Ishikawa (cell line): ENCODE measurements around the gene FSIP1.
A peak's percentile ranks its signal among the peaks of the same experiment; 100 is the strongest.

Source experiments
- CEBPB ChIP-seq: IDR thresholded peaks from 2 replicates; pipeline ENCODE4 v1.6.1; 2012
- CREB1 ChIP-seq: IDR thresholded peaks from 2 replicates; pipeline ENCODE4 v1.6.1; 2012; ENCODE audit warnings: low read depth
- EGR1 ChIP-seq: IDR thresholded peaks from 2 replicates; pipeline ENCODE4 v1.6.1; 2012
- EP300 ChIP-seq: IDR thresholded peaks from 2 replicates; pipeline ENCODE4 v1.6.1; 2012; ENCODE audit warnings: borderline replicate concordance
- FOXM1 ChIP-seq: IDR thresholded peaks from 2 replicates; pipeline ENCODE4 v1.6.1; 2012; ENCODE audit warnings: low read depth, borderline replicate concordance
- MAX ChIP-seq: IDR thresholded peaks from 2 replicates; pipeline ENCODE4 v1.6.1; 2012
- NFIC ChIP-seq: IDR thresholded peaks from 2 replicates; pipeline ENCODE4 v1.6.1; 2012
- RAD21 ChIP-seq: IDR thresholded peaks from 2 replicates; pipeline ENCODE4 v1.6.1; 2012; ENCODE audit warnings: low read depth
- TAF1 ChIP-seq: IDR thresholded peaks from 2 replicates; pipeline ENCODE4 v1.6.1; 2012; ENCODE audit warnings: low read depth, mild to moderate bottlenecking
- TCF12 ChIP-seq: IDR thresholded peaks from 2 replicates; pipeline ENCODE4 v1.6.1; 2012; ENCODE audit warnings: low read depth
- TEAD4 ChIP-seq: IDR thresholded peaks from 2 replicates; pipeline ENCODE4 v1.6.1; 2012
- USF1 ChIP-seq: IDR thresholded peaks from 2 replicates; pipeline ENCODE4 v1.6.1; 2012
- YY1 ChIP-seq: IDR thresholded peaks from 2 replicates; pipeline ENCODE4 v1.6.1; 2012; ENCODE audit warnings: low read depth
- ZBTB7A ChIP-seq: IDR thresholded peaks from 2 replicates; pipeline ENCODE4 v1.6.1; 2012; ENCODE audit warnings: low read depth
- TF ChIP-seq, protein P1 (sequence below): IDR thresholded peaks from 2 replicates; pipeline ENCODE4 v1.6.1; 2012; ENCODE audit warnings: low read depth, mild to moderate bottlenecking

The FSIP1 gene

DNA sequence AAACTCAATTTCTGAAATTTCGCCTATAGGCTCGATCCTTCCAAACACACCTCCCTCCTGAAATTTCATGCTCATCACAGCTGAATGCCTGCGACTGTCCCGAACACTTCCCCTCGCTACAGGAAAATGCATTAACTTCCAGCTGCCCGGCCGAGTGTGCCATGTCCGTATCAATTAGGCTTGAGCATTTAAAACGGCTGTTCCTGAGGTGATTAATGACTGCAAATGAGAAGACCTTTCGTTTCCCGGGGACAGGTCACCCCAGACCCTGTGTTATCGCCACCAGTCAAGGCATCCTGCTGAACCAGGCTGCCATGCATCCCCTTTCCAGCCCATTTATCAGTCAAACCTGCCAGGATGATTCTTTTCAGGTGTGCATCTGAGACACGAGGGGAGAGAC is 138.5 kb downstream of the FSIP1 start:
- 0 out of 2 replicates have a peak, but pooled peaks have one; percentile 41 for TF ChIP-seq TCF12
- no peak for TF ChIP-seq CREB1
- TF ChIP-seq EGR1 = no peak
- 0 out of 2 replicates have a peak, but pooled peaks have one; percentile 26 for TF ChIP-seq FOXM1
- TF ChIP-seq EP300 = peak; percentile 52
- TF ChIP-seq, protein P1, sequence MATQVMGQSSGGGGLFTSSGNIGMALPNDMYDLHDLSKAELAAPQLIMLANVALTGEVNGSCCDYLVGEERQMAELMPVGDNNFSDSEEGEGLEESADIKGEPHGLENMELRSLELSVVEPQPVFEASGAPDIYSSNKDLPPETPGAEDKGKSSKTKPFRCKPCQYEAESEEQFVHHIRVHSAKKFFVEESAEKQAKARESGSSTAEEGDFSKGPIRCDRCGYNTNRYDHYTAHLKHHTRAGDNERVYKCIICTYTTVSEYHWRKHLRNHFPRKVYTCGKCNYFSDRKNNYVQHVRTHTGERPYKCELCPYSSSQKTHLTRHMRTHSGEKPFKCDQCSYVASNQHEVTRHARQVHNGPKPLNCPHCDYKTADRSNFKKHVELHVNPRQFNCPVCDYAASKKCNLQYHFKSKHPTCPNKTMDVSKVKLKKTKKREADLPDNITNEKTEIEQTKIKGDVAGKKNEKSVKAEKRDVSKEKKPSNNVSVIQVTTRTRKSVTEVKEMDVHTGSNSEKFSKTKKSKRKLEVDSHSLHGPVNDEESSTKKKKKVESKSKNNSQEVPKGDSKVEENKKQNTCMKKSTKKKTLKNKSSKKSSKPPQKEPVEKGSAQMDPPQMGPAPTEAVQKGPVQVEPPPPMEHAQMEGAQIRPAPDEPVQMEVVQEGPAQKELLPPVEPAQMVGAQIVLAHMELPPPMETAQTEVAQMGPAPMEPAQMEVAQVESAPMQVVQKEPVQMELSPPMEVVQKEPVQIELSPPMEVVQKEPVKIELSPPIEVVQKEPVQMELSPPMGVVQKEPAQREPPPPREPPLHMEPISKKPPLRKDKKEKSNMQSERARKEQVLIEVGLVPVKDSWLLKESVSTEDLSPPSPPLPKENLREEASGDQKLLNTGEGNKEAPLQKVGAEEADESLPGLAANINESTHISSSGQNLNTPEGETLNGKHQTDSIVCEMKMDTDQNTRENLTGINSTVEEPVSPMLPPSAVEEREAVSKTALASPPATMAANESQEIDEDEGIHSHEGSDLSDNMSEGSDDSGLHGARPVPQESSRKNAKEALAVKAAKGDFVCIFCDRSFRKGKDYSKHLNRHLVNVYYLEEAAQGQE = no peak

GRCh38 chr15:39643727-39644126 is 138.9 kb downstream of the FSIP1 start:
- TF ChIP-seq, protein P1 = no peak
- TF ChIP-seq USF1 = no peak
- no peak for TF ChIP-seq TCF12
- TF ChIP-seq TEAD4 = no peak
- TF ChIP-seq EGR1 = no peak
- no peak for TF ChIP-seq CEBPB

GRCh38 chr15:39642011-39642640 is 140.5 kb downstream of the FSIP1 start:
- TF ChIP-seq ZBTB7A = no peak
- no peak for TF ChIP-seq USF1
- TF ChIP-seq TEAD4 = peak; percentile 4; the same call in 1 of the 2 replicates

GRCh38 chr15:39641191-39641889 is 141.3 kb downstream of the FSIP1 start:
- TF ChIP-seq EP300 (no peak), TCF12 (no peak), CEBPB (no peak), TAF1 (no peak), MAX (no peak), USF1 (no peak), CREB1 (no peak), FOXM1 (no peak), TEAD4 (no peak), NFIC (no peak), EGR1 (no peak), ZBTB7A (no peak), RAD21 (no peak), YY1 (no peak)
- TF ChIP-seq, protein P1 = no peak

- no peak for TF ChIP-seq EP300
- TF ChIP-seq TAF1 = no peak
- TF ChIP-seq EGR1 = no peak
- TF ChIP-seq ZBTB7A = no peak
- TF ChIP-seq FOXM1 = no peak
- TF ChIP-seq MAX = no peak
- no peak for TF ChIP-seq TEAD4
- TF ChIP-seq YY1 = no peak
- TF ChIP-seq NFIC = no peak
- TF ChIP-seq RAD21 = no peak
- TF ChIP-seq TCF12 = no peak
- TF ChIP-seq USF1 = no peak
- TF ChIP-seq, protein P1 = no peak
Measured at GRCh38 chr15:39640665-39641064, 142.0 kb downstream of the FSIP1 start.
